HTERT RPE-1 (cell line): ENCODE measurements around the gene OPN1LW.
"Not testable (repeated sequence)": the region's sequence is repeated elsewhere in the genome, so short reads cannot be mapped to it uniquely, and the experiment has no call there.

Source experiments
- in situ Hi-C: fragments of 300-500 bp; cut with MboI; formaldehyde crosslinking; loops from 4 replicates; pipeline ENCODE4 v1.14.3; 2020; ENCODE audit warnings: low sequenced_read_pairs

Gene OPN1LW

DNA sequence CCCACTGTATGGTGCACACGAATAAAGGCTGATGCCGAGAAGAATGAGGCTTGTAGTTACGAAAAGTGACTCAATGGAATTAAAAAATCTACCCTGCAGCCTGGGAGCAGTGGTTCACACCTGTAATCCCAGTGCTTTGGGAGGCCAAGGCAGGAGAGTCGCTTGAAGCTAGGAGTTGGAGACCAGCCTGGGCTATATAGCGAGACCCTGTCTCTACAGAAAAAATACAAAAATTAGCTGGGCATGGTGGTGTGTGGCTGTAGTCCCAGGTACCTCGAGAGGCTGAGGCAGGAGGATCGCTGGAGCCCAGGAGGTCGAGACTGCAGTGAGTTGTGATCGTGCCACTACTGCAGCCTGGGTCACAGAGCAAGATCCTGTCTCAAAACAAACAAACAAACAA, 11.7 kb upstream of the OPN1LW start:
- in situ Hi-C loops = no loop called here

DNA sequence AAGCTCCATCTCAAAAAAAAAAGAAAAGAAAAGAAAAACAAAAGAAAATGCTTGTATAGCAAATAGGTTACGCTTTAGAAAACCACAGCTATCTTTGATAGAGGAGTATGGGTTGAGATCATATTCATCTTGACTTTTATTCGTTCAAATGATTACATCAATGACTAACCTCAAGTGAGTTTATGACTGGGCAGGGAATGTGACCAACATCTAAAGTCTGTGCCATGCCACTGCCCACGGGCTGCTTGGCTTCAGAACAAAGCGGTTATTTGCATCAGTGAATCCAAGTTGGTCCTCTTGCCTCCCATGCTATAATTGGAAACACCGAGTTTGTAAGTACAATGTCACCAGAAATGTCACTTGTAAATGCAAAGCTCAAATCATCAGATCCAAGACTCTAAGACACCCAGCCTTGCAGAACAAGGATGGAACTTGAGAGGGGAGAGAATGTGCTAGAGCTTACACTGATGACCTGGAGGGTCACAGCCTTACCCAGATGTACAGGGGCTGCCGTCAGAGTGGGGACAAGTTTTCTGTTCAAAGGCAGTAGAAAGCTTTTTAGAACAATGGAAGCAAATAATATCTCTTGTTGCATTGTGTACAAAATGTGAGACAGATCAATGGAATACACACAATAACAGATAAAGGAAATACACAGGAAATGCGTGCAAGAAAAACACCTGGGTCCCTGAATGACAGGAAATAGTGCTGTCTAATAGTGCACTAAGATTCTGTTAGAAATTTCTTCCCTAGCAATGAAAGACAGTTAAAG, 8.4 kb upstream of the OPN1LW start:
- in situ Hi-C loops = no loop called here

DNA sequence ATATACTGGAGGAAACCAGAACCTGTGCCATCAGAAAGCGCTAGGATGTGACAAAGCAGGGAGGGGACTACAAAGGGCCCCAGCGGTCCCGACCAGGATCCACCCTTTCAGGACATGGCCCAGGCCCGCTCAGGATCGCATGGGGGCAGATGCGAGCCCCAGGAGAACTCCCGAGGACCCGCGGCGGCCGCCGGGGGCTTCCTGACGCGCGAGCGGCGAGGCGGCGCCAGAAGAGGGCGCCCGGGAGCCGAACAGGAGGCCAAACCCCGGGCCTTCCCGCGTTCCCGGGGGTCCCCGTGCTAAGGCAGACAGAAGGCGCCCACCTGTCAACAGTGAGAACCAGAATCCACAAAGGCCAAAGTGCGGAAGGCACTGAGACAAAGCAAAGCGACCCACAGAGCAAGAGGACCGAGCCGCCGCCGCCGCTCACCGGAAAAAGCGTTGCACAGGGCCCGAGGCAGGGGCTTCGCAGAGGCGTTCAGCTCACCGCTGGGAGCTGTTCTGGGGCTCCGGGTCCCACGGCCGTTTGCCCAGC, 7.3 kb upstream of the OPN1LW start:
- in situ Hi-C loops = no loop called here

DNA sequence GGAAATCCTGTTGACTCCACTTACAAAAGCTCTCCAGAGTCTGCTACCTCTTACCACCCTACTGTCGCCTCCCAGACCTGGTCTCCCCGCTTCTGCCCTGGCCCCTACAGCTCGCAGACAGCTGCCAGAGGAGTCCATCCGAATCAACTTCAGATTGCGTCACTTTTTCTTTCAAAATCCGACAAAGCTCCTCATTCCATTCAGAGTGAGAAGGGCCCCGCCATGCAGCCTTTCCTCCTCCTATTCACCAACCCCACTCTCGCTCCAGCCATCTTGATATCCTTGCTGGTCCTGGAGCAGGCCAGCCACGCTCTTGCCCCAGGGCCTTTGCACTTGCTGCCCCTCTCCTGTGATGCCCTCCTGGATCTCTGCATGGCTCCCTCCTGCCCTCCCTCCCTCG, 5.2 kb upstream of the OPN1LW start:
- in situ Hi-C loops = no loop called here

DNA sequence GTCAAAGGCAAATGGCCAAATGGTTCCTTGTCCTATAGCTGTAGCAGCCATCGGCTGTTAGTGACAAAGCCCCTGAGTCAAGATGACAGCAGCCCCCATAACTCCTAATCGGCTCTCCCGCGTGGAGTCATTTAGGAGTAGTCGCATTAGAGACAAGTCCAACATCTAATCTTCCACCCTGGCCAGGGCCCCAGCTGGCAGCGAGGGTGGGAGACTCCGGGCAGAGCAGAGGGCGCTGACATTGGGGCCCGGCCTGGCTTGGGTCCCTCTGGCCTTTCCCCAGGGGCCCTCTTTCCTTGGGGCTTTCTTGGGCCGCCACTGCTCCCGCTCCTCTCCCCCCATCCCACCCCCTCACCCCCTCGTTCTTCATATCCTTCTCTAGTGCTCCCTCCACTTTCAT, 3.8 kb upstream of the OPN1LW start:
- in situ Hi-C loops = no loop called here

DNA sequence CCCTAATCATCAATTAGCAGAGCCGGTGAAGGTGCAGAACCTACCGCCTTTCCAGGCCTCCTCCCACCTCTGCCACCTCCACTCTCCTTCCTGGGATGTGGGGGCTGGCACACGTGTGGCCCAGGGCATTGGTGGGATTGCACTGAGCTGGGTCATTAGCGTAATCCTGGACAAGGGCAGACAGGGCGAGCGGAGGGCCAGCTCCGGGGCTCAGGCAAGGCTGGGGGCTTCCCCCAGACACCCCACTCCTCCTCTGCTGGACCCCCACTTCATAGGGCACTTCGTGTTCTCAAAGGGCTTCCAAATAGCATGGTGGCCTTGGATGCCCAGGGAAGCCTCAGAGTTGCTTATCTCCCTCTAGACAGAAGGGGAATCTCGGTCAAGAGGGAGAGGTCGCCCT, 3.3 kb upstream of the OPN1LW start:
- in situ Hi-C loops = no loop called here

DNA sequence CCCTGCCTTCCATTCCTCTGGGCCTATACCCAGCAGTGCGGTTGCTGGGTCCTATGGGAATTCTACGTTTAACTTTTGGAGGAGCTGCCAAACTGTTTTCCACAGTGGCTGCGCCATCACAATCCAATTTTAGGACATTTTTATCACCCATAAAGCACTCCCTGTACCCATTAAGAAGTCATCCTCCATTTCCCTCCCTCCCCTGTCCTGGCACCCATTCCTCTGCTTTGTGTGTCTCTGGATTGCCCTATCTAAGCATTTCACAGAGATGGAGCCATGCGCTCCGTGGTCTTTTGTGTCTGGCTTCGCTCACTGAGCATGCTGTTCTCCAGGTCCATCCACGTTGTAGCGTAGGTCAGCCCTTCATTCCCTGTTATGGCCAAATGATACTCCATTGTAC, 1.7 kb upstream of the OPN1LW start:
- in situ Hi-C loops = no loop called here

DNA sequence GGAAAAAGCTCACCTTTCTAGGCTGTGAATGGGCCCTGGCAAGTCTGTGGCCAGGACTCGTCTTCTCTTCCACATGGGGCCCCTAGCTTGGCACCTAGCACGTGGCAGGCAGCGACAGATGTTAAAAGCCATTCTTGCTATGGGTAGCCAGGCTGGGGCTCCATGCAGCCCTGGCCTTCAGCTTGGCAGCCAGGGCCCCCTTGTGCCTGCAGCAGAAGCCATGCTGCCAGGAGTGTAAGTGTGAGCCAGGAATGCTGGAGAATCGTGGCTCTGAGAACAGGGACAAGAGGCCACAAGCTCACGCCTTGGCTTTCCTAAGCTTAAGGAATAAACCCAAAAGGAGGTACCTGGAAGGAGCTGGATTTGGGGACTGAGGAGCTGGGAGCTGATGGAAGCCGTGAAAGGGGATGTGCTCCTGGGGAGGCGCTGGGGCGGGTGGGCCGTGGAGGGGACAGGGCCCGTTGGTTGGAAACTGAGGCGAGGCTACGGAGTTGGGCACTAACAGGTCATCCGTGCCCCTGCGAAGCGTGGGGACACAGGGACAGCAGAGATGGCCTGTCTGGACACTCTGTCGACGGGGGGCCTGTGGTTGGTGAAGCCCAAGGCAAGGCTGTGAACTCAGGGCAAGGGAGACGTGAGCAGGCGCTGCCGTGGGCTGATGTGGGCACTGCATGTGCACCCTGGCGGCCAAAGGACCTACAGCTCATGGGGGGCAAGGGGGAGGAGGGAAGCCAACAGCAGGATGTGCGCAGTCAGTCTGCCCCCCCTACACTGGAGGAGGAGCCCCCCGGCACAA, 895 bp upstream of the OPN1LW start:
- in situ Hi-C loops = no loop called here

DNA sequence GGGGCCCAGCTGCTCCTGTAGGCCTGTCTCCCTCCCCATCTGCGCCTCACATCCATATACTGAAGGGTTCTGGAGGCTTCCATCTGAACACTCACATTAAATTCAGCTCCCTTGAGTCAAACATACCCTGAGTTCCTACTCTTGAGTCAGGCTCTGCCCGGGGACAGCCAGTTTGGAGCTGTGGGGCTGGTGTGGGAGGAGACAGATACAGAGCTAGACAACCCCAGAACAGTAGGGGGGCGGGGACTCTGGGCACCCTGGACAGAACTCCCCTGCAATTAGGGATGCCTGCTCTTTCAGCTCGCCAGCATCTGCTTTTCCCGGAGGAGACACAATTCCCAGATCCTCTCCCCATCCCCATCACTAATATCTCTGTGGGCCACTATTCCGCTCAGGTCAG, 7.0 kb downstream of the OPN1LW start:
- in situ Hi-C loops = not testable (repeated sequence)

DNA sequence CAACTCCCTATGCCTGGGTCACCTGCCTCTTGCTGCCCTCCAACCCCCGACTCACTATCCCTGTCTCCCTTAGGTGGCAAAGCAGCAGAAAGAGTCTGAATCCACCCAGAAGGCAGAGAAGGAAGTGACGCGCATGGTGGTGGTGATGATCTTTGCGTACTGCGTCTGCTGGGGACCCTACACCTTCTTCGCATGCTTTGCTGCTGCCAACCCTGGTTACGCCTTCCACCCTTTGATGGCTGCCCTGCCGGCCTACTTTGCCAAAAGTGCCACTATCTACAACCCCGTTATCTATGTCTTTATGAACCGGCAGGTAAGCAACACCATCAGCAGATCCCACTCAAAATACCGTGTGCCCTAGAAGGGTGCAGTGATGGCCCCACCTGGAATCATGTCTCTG, 12.2 kb downstream of the OPN1LW start:
- in situ Hi-C loops = not testable (repeated sequence)

DNA sequence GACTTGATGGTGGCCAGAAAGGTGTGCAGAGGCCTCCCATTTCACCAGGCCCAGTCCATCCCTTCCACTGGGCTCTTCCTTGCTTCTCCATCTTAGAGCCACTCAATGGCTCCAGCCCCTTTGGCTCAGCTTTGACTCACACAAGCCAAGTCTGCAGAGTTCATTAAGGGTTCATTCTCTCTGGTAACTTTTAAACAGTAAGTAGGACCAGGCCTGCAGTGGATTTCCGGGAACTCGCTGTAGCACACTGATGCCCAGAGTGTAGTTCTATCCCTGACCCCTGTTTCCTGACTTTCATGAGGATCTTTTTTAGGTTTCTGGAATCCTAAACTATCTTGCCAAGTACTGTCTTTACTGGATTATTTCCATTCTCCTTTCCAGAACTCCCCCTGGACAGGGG, 13.2 kb downstream of the OPN1LW start:
- in situ Hi-C loops = not testable (repeated sequence)

DNA sequence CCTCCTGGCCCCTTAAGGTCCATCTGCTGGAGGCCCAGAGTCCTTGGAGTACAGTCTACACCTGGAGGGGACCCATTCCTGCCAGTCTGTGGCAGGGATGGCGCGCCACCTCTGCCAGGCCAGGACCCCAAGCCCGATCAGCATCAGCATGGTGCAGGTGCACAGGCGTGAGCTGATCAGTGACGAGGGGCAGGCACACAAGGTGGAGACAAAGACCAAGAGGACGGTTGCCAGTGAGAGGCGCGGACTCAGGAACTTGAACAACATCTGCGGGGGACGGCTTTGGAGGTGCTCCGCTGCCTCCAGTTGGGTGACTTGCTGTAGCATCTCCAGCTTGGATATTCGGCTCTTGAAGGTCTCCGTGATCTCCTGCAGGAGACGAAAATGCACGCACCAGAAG, 15.3 kb downstream of the OPN1LW start:
- in situ Hi-C loops = not testable (repeated sequence)

DNA sequence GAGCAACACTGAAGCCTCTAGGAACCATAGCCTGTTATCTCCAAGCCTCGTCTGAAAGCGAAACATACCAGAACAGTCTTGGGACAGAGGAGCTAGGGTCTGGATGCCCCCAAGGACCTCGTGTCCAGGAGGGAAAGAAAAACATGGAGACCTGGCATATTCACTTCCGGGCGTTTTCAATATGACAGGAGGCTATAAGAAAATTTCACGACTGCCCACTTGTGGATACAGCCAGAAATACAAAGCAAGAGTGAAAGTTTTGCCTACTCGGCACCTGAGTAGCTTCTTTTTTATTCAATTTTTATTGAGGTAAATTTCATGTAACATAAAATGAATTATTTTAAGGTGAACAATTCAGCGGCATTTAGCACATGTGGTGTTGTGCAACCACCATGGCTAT, 20.9 kb downstream of the OPN1LW start:
- in situ Hi-C loops = not testable (repeated sequence)

DNA sequence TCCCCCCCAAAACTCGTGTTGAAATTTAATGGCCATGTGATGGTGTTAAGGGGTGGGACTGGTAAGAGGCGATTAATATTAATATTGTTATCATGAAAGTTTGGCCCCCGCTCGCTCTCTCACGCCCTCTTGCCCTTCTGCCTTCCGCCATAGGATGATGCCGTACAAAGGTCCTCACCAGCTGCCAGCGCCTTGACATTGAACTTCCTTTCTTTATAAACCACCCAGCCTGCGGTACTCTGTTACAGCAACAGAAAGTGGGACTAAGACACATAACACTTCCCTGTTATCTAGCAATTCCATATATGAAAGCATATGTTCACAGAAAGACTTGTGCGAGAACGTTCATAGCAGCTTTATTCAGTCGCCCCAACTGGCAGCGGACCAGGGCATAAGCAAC, 24.3 kb downstream of the OPN1LW start:
- in situ Hi-C loops = not testable (repeated sequence)

DNA sequence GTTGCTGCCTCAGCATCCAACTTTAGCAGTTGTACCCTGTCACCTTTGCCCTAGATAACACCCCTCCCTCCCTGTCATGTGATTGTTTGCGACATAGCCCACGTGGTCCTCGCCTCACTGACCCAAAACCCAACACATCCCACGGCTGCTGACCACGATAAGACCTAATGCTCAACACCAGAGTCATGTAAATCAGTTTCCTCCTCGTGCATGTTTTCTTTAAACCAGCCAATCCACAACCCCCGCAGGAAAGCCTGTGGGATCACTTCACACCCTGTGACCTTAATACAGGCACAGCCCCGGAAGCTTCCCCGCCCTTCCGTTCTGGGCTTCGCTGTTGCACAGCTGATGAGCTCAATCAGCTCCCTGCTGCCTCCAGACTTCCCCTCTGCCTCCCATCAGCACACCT, 28.5 kb downstream of the OPN1LW start:
- in situ Hi-C loops = not testable (repeated sequence)

DNA sequence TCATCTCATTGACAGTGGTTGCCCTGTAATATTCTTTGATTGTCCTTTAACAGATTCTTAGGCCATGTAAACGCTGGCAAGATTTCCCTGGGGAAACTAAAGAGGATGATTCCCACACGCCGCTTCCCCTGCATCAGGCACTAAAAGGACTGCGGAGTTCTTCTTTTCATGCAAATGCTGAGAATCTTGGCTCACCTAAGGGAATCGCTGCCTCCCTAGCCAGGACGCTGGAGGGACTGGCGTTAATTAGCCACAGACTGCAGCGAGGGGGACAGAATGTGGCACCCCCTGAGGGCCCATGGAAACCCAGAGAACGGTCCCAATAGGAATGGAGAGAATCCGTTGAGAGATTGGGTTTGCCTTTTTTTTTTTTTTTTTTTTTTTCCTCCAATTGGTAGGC, 30.3 kb downstream of the OPN1LW start:
- in situ Hi-C loops = not testable (repeated sequence)

DNA sequence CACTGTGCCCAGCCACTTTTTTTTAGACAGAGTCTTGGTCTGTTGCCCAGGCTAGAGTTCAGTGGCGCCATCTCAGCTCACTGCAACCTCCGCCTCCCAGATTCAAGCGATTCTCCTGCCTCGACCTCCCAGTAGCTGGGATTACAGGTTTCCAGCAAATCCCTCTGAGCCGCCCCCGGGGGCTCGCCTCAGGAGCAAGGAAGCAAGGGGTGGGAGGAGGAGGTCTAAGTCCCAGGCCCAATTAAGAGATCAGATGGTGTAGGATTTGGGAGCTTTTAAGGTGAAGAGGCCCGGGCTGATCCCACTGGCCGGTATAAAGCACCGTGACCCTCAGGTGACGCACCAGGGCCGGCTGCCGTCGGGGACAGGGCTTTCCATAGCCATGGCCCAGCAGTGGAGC, 38.3 kb downstream of the OPN1LW start, which contains the start of gene OPN1MW:
Gene OPN1MW, plus strand, starts transcription at position 301 of the 400 bp plus-strand sequence. Its CDS starts 82 bp downstream, at position 383.
- in situ Hi-C loops = not testable (repeated sequence)

DNA sequence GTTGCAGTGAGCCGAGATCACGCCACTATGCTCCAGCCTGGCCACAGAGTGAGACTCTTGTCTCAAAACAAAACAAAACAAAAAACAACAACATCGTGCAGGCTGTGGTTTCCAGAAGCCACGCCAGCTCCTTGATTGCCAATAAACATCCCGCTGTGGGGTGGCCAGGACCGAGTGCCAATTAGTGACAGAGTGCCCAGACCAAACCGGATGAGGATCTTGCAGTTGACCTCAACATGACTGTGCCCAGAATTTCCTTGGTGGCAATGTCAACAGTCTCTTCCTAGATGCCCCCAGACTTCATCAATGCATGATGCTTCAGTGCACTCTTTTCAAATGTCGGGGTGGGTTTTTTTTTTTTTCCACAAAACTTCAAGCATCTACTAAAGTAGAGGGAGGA, 39.8 kb downstream of the OPN1LW start:
- in situ Hi-C loops = not testable (repeated sequence)

DNA sequence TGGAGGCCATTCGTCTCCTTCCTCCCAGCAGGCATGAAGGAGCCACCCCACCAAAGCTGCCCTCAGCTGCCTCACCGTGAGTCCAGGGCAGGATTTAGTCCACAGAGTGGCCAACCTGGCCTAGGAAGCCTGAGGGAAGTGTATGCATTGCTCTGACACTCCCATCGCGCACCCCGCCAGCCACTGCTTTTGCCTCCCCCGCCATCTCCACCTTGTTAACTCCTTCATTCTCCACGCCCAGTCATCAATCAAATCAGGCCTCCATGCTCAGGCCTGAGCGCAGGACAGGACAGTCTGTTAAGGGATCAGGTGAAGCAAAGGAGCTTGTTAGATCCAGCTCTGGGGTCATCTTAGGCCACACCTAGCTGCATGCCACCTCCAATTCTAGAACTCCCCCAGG, 48.8 kb downstream of the OPN1LW start:
- in situ Hi-C loops = not testable (repeated sequence)

DNA sequence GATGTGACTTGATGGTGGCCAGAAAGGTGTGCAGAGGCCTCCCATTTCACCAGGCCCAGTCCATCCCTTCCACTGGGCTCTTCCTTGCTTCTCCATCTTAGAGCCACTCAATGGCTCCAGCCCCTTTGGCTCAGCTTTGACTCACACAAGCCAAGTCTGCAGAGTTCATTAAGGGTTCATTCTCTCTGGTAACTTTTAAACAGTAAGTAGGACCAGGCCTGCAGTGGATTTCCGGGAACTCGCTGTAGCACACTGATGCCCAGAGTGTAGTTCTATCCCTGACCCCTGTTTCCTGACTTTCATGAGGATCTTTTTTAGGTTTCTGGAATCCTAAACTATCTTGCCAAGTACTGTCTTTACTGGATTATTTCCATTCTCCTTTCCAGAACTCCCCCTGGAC, 50.3 kb downstream of the OPN1LW start:
- in situ Hi-C loops = not testable (repeated sequence)

DNA sequence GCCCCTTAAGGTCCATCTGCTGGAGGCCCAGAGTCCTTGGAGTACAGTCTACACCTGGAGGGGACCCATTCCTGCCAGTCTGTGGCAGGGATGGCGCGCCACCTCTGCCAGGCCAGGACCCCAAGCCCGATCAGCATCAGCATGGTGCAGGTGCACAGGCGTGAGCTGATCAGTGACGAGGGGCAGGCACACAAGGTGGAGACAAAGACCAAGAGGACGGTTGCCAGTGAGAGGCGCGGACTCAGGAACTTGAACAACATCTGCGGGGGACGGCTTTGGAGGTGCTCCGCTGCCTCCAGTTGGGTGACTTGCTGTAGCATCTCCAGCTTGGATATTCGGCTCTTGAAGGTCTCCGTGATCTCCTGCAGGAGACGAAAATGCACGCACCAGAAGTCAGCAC, 52.4 kb downstream of the OPN1LW start:
- in situ Hi-C loops = not testable (repeated sequence)
